Tibial artery (tissue), 4 donors: ENCODE results near the gene LOXHD1.

Experiments used
- DNase-seq, 2 donors: peaks; one replicate each; pipeline ENCODE4 v3.0.0-alpha.2; 2019
- H3K27ac ChIP-seq, 2 donors: fragments of 200-600 bp; sonication (generic) in 1 of 2; 1 replicate in 1 of 2; 2 replicates in 1 of 2; pipeline ENCODE4 v1.5.1; 2018 to 2019; ENCODE audit warnings: mild to moderate bottlenecking in 1 of 2
- H3K27me3 ChIP-seq, 2 donors: fragments of 200-600 bp; sonication (generic) in 1 of 2; one replicate each; pipeline versions ENCODE4 v1.5.1 to v1.6.0; 2016 to 2019
- H3K36me3 ChIP-seq, 3 donors: fragments of 200-600 bp; sonication (generic) in 2 of 3; one replicate each; pipeline ENCODE4 v1.5.1; 2016 to 2019; ENCODE audit warnings: mild to moderate bottlenecking in 2 of 3
- H3K4me1 ChIP-seq, 4 donors: fragments of 200-600 bp; sonication (generic) in 2 of 4; 1 replicate in 3 of 4; 2 replicates in 1 of 4; pipeline ENCODE4 v1.5.1; 2016 to 2019
- H3K4me3 ChIP-seq, 2 donors: fragments of 200-600 bp; sonication (generic) in 1 of 2; 1 replicate in 1 of 2; 2 replicates in 1 of 2; pipeline ENCODE4 v1.5.1; 2018 to 2019; ENCODE audit warnings: mild to moderate bottlenecking in 2 of 2
- H3K9me3 ChIP-seq, 3 donors: fragments of 200-600 bp; sonication (generic) in 1 of 3; one replicate each; pipeline ENCODE4 v1.5.1; 2016 to 2019
- intact Hi-C: fragments of 100-400 bp; cut with DNase I; formaldehyde crosslinking; loops from one replicate; pipeline ENCODE4 v1.15.0; 2023; ENCODE audit warnings: low total_unique reads
- TF ChIP-seq, protein P1 (sequence below), 2 experiments: fragments of 200-600 bp in 1 of 2; fragments of 450-650 bp in 1 of 2; IDR thresholded peaks; one replicate each; pipeline ENCODE4 v1.5.1; 2017 to 2019; ENCODE audit warnings: antibody characterized with exemption in 2 of 2, mild to moderate bottlenecking in 1 of 2, moderate library complexity in 1 of 2

The LOXHD1 gene

DNA sequence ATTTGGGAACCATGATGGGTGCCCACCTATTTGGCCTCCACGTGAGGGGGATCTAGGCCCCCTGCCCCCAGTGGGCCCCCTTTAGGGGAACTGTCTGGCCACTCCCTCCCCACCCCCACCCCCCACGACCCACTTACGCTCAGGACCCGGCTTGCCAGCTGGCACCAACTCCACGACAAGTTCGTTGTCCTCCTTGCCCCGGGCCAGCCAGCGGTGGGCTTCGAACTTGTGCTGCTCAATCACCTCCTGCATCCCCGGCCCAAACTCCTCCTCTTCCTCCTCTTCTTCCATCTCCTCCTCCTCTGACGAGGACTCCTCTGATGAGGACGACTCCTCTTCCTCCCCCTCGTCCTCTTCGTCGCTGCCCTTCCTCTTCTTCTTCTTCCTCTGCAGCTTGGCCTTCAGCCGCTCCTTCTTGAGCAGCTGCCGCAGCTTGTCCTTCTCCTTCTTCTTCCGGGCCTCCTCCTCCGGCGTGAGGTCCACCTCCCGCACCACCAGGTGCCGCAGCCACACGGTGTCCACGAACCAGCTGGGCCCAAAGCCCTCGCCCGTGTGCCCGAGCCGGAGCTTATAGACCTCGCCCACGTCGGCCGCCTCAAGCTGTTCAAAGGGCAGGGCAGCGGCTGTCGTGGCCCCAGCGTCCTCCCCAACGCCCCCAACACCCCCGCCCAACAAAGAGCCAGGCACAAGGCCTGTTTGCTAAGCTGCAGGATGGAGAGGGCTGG, 96.9 kb downstream of the LOXHD1 start:
- Histone ChIP-seq H3K27ac (no peak overlapping the region), H3K4me3 (no peak overlapping the region), H3K4me1 (no peaks in the 10 kb centered on the region), H3K9me3 (no peaks in the 10 kb centered on the region), H3K36me3 (no peaks in the 10 kb centered on the region), H3K27me3 (no peaks in the 10 kb centered on the region)
- TF ChIP-seq, protein P1, sequence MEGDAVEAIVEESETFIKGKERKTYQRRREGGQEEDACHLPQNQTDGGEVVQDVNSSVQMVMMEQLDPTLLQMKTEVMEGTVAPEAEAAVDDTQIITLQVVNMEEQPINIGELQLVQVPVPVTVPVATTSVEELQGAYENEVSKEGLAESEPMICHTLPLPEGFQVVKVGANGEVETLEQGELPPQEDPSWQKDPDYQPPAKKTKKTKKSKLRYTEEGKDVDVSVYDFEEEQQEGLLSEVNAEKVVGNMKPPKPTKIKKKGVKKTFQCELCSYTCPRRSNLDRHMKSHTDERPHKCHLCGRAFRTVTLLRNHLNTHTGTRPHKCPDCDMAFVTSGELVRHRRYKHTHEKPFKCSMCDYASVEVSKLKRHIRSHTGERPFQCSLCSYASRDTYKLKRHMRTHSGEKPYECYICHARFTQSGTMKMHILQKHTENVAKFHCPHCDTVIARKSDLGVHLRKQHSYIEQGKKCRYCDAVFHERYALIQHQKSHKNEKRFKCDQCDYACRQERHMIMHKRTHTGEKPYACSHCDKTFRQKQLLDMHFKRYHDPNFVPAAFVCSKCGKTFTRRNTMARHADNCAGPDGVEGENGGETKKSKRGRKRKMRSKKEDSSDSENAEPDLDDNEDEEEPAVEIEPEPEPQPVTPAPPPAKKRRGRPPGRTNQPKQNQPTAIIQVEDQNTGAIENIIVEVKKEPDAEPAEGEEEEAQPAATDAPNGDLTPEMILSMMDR (IDR thresholded peaks at IDR 0.05) = no peak
- intact Hi-C loops = no loop called here
- no peak for DNase-seq

DNA sequence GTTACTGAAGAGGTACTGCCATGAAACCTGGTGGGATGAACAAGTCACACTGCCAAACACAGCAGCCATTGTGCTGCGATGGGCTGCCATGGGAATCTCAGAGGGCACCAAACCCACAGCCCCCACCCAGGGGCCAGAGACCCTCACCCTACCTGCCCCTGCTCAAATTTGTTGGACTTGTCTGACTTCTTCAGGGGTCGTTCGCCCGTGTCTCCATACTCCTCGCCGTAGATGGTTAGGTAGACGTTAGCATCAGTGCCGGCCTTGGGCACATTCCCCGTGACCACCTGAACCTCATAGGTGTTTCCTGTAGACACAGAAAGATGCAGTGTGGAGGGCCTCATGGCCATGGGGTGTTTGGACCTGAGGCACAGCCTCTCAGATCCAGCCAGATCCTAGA, 97.7 kb downstream of the LOXHD1 start:
- intact Hi-C loops = no loop called here
- no peak overlapping the region for H3K27ac ChIP-seq
- no peak for DNase-seq
- no peaks in the 10 kb centered on the region for H3K36me3 ChIP-seq
- no peak overlapping the region for H3K4me3 ChIP-seq
- TF ChIP-seq, protein P1 (IDR thresholded peaks at IDR 0.05) = no peak
- H3K27me3 ChIP-seq = no peaks in the 10 kb centered on the region
- H3K9me3 ChIP-seq = no peaks in the 10 kb centered on the region
- H3K4me1 ChIP-seq = no peaks in the 10 kb centered on the region

DNA sequence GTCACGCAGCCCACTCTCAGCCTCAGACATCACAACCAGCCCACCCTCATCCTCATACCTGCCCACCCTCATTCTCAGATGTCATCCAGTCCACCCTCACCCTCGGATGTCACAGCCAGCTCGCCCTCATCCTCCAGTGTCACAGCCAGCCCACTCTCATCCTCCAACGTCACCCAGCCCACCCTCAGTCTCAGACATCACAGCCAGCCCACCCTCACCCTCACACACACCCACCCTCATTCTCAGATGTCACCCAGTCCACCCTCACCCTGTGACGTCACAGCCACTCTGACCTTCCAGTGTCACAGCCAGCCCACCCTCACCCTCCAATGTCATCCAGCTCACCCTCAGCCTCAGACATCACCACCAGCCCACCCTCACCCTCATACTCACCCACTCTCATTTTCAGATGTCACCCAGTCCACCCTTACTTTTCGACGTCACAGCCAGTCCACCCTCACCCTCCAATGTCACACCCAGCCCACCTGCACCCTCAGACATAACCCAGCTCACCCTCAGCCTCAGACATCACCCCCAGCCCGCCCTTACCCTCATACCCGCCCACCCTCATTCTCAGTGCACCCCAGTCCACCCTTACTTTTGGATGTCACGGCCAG, 100.3 kb downstream of the LOXHD1 start:
- intact Hi-C loops = no loop called here
- no peak overlapping the region for H3K27ac ChIP-seq
- no peaks in the 10 kb centered on the region for H3K27me3 ChIP-seq
- no peaks in the 10 kb centered on the region for H3K4me1 ChIP-seq
- H3K9me3 ChIP-seq = no peaks in the 10 kb centered on the region
- no peak overlapping the region for H3K4me3 ChIP-seq
- TF ChIP-seq, protein P1 (IDR thresholded peaks at IDR 0.05) = no peak
- no peaks in the 10 kb centered on the region for H3K36me3 ChIP-seq
- DNase-seq = no peak

DNA sequence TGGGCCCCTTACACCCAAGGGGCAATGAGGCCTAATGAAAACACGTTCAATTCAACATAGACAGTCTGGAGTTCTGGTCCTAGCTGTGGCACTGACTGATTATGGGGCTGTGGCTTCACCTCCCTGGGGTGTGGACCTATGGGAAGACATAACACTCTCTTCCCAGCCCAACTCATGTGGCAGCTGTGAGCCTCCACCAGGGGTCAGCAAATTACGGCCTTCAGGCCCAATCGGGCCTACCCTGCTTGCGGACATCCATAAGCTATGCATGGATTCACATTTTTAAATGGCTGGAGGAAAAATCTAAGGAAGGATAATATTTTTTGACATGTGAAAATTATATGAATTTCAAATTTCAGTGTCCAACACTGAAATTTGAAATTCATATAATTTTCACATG, 101.3 kb downstream of the LOXHD1 start:
- TF ChIP-seq, protein P1 (IDR thresholded peaks at IDR 0.05) = no peak
- Histone ChIP-seq H3K27ac (no peak overlapping the region), H3K9me3 (peaks cover 0 to 4% (median 0%) of the 10 kb centered on the region in 3 donors), H3K4me3 (no peak overlapping the region), H3K36me3 (no peaks in the 10 kb centered on the region), H3K27me3 (no peaks in the 10 kb centered on the region), H3K4me1 (no peaks in the 10 kb centered on the region)
- intact Hi-C loops = no loop called here
- DNase-seq = no peak

DNA sequence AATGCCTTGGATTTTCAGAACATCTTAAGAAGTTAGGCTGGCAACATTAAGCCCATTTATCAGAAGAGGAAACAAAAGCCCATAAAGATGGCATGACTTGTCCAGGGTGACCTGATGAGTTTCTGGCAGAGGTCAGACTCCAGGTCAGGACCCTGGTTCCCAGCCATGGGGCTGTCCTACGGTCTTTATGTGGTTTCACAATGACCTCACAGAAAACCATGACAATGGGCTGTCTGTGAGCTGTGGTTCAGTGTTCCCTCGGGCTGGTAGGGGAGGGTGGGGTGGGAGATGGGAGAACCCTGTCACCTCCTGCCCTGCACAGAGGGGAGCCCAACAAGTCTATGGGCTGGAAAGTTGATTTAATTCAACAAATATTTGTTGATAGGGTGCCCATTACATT, 101.8 kb downstream of the LOXHD1 start:
- intact Hi-C loops = no loop called here
- no peak for DNase-seq
- H3K27ac ChIP-seq = no peak overlapping the region

More for the DNA sequence above, 101.8 kb downstream of the LOXHD1 start:
- H3K27me3 ChIP-seq = no peaks in the 10 kb centered on the region
- H3K4me1 ChIP-seq = no peaks in the 10 kb centered on the region
- no peaks in the 10 kb centered on the region for H3K36me3 ChIP-seq
- H3K9me3 ChIP-seq = peaks cover 0 to 7% (median 0%) of the 10 kb centered on the region in 3 donors
- no peak overlapping the region for H3K4me3 ChIP-seq
- TF ChIP-seq, protein P1 (IDR thresholded peaks at IDR 0.05) = no peak
